ENCODE results near the gene GOLGA8M.
"Not testable (repeated sequence)": the region's sequence is repeated elsewhere in the genome, so short reads cannot be mapped to it uniquely, and the experiment has no call there.

Gene GOLGA8M

GRCh38 chr15:28655329-28656017 is 56.7 kb downstream of the GOLGA8M start:
- not testable (repeated sequence) for DNase-seq

GRCh38 chr15:28654194-28654593 is 58.0 kb downstream of the GOLGA8M start:
- DNase-seq = not testable (repeated sequence)

GRCh38 chr15:28652538-28652937 is 59.7 kb downstream of the GOLGA8M start:
- DNase-seq = not testable (repeated sequence)
